BJ (cell line): ENCODE results near the gene RBM4B. TPM values are rescaled to one million over a fixed set of nuclear protein-coding genes. Genes with fewer than 3 reads are reported as not detected.

ENCODE experiments used
- CTCF ChIA-PET: fragments of 350-600 bp; formaldehyde crosslinking; extraction: SDS; loops from one replicate; lab custom pipeline; 2021; ENCODE audit warnings: antibody characterized with exemption, inconsistent platforms; lab: Yijun Ruan, JAX
- POLR2A ChIA-PET: fragments of 300-600 bp; sonication (Branson Sonifier 250); formaldehyde crosslinking; extraction: SDS; loops from one replicate; lab custom pipeline; 2021; ENCODE audit warnings: antibody characterized with exemption; lab: Charles Lee
- DNase-seq: peaks from one replicate; pipeline ENCODE4 v3.0.0-alpha.2; 2011; ENCODE audit warnings: low read depth
- H3K27me3 ChIP-seq: 2 replicates; pipeline ENCODE4 v1.6.0; 2011; ENCODE audit warnings: low read length; ENCODE audit not compliant: control insufficient read depth, insufficient read depth
- H3K36me3 ChIP-seq: 2 replicates; pipeline ENCODE4 v1.5.1; 2011; ENCODE audit warnings: low read length; ENCODE audit not compliant: control insufficient read depth, insufficient read depth
- H3K4me3 ChIP-seq: 2 replicates; pipeline ENCODE4 v1.5.1; 2011; ENCODE audit warnings: low read depth, mild to moderate bottlenecking, control low read depth, low read length
- CTCF ChIP-seq: IDR thresholded peaks from 2 replicates; pipeline ENCODE4 v1.5.1; 2011; ENCODE audit warnings: low read depth, mild to moderate bottlenecking, control low read depth, inconsistent platforms, low read length, moderate library complexity; ENCODE audit not compliant: insufficient read depth
- polyA plus RNA-seq: library from polyadenylated mRNA; depleted of rRNA; stranded (reverse); fragments of >200 nt; gene quantifications from 2 replicates; pipeline ENCODE4 v1.2.3, GENCODE V29; 2011

Gene RBM4B
- polyA plus RNA-seq, 1 experiment: 26.7 TPM

GRCh38 chr11:66722745-66723651, 45.3 kb upstream of the RBM4B start:
- no peak for TF ChIP-seq CTCF
- POLR2A ChIA-PET: no interaction called here
- H3K36me3 ChIP-seq: no peaks in the 10 kb centered on the region
- no peak overlapping the region for H3K4me3 ChIP-seq
- DNase-seq: no peak
- CTCF ChIA-PET: no interaction called here
- peaks cover 32% of the 10 kb centered on the region for H3K27me3 ChIP-seq

DNA sequence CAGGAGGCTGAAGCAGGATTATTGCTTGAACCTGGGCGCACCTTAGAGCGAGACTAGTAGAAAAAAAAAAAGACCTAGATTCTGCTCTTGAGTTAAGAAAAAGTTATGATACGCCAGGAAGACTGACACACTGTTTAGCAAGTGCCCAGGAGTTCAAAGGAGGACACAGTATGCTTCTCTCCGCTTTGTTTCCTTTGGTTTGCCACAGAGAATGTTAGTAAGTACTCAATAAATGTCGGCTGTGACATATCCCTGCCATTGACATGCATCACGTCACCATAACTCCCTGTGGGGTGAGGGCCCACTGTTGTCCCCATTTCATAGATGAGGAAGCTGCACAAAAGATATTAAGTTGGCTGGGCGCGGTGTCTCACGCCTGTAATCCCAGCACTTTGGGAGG, 44.3 kb upstream of the RBM4B start:
- CTCF ChIA-PET: no interaction called here
- Histone ChIP-seq H3K36me3 (no peaks in the 10 kb centered on the region), H3K27me3 (peaks cover 28% of the 10 kb centered on the region), H3K4me3 (no peak overlapping the region)
- no peak for DNase-seq
- no peak for TF ChIP-seq CTCF
- POLR2A ChIA-PET: no interaction called here

DNA sequence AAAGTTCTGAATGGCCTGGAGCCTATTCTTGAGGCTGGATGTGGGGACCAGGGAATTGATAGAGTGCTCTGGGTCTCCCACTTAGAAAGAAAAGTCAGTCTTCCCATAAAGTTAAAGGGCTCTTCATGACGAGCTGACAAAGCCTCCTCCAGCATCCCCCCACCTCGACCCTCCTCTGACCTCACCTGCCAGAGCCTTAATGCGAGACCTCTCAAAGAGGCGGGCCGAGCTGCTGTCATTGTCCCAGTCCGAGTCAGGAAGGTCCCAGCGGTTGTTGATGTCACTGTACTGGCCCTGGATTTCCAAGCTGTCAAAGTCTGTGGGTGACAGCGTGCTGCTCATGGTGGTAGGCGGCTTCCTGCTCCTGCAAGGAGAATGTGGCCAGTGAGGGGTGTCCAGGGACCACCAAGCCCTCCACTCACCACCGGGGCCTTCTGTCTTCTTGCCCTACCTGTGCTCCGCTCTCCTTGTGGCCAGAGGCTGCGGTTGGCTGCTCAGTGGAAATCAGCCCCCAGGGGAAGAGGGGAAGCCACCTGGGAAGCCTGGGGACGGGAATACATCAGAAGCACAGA, 43.3 kb upstream of the RBM4B start:
- Histone ChIP-seq H3K36me3 (no peaks in the 10 kb centered on the region), H3K4me3 (no peak overlapping the region), H3K27me3 (peaks cover 19% of the 10 kb centered on the region)
- POLR2A ChIA-PET: no interaction called here
- no peak for TF ChIP-seq CTCF
- DNase-seq: no peak
- CTCF ChIA-PET: no interaction called here

DNA sequence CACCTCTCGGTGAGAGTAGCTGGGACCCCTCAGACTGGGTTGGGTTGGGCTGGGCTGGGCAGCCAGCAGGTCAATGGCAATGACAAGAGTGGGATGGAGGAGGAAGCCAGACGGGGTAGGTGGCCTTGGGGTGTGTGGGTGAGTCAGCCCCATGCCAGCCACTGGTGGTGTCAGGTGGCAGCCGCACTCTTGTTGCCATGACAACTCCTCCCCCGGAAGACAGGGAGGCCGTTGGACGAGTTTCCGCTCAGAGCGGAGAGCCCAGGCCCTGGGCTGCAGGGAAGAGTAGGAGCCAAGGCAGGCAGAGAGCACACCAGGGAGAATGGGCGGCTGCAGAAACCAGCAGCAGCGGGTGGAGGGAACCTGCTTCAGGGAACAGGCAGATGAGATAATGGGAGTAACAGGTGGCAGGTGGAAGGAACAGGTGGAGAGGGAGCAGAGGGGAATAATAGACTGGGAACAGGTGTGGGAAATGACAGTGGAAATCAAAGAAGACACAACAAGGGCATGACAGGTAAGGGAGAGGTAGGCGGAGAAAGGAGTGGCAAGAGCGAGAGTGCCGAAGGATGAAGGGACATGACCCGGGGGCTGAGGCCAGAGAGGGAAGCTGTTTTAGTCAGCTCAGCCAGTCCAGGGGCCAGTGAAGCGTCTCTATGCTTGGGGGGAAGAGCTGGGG, 42.7 kb upstream of the RBM4B start:
- H3K4me3 ChIP-seq: no peak overlapping the region
- POLR2A ChIA-PET: no interaction called here
- H3K27me3 ChIP-seq: peaks cover 14% of the 10 kb centered on the region
- no peaks in the 10 kb centered on the region for H3K36me3 ChIP-seq
- CTCF ChIA-PET: interaction anchor here (1.3 kb wide), 1 partner anchor 114 kb away, joined by 4 read pairs; no protein-coding TSS in a partner anchor
- TF ChIP-seq CTCF: no peak
- DNase-seq: peak; percentile 5

- ChIA-PET CTCF (interaction anchor here (1.3 kb wide), 1 partner anchor 115 kb away, joined by 4 read pairs; no protein-coding TSS in a partner anchor), POLR2A (no interaction called here)
- TF ChIP-seq CTCF: no peak
These were observed 41.6 kb upstream of the RBM4B start for GRCh38 chr11:66719111-66719872.

More at GRCh38 chr11:66719111-66719872, 41.6 kb upstream of the RBM4B start:
- Histone ChIP-seq H3K36me3 (no peaks in the 10 kb centered on the region), H3K4me3 (no peak overlapping the region), H3K27me3 (peaks cover 5% of the 10 kb centered on the region)
- no peak for DNase-seq
